ENCODE results near the gene LDLRAD3. TPM values are rescaled to one million over a fixed set of nuclear protein-coding genes. Genes with fewer than 3 reads are reported as not detected.
"Not testable (repeated sequence)": the region's sequence is repeated elsewhere in the genome, so short reads cannot be mapped to it uniquely, and the experiment has no call there.

The LDLRAD3 gene
- total RNA-seq, 1 experiment from 2014 or later, result 15.3 TPM

GRCh38 chr11:35909511-35910265, 34.2 kb upstream of the LDLRAD3 start:
- no peaks in the 10 kb centered on the region for H3K9me3 ChIP-seq (ENCODE audit: low read length)
- no peaks in the 10 kb centered on the region for H3K9me2 ChIP-seq (replicated peaks; ENCODE audit: low read length)
- ChIA-PET CTCF (no interaction called here), POLR2A (ENCODE audit: unreplicated experiment) (no interaction called here)
- H3K27me3 ChIP-seq (ENCODE audit: low read length), result no peaks in the 10 kb centered on the region
- intact Hi-C loops (cut with micrococcal nuclease), result no loop called here
- H3K4me1 ChIP-seq (ENCODE audit: insufficient read depth, low read length), result peaks cover 17% of the 10 kb centered on the region
- no peak for DNase-seq
- H2AFZ ChIP-seq (ENCODE audit: low read length), result no peak overlapping the region
- TF ChIP-seq CTCF (conservative IDR thresholded peaks at IDR 0.05; ENCODE audit: low read depth, low read length), result no peak
- TF ChIP-seq EZH2phosphoT487 (IDR thresholded peaks at IDR 0.05; ENCODE audit: borderline replicate concordance, low read length), result no peak
- TF ChIP-seq EZH2 (IDR thresholded peaks at IDR 0.05; ENCODE audit: low read length, unreplicated experiment), result no peak
- H3K27ac ChIP-seq (ENCODE audit: low read length), result no peak overlapping the region
- H4K20me1 ChIP-seq (ENCODE audit: low read length), result no peaks in the 10 kb centered on the region
- no TSS peak for BruUV-seq (replicated peaks)
- H3K4me3 ChIP-seq (ENCODE audit: low read length), result no peak overlapping the region
- no peaks in the 10 kb centered on the region for H3K36me3 ChIP-seq (ENCODE audit: low read depth, low read length)
- no peaks in the 10 kb centered on the region for H3K79me2 ChIP-seq (ENCODE audit: low read length)
- H3K9ac ChIP-seq (ENCODE audit: low read length), result no peak overlapping the region
- no peak overlapping the region for H3K4me2 ChIP-seq (ENCODE audit: low read length)
- H3F3A ChIP-seq (ENCODE audit: low read length, unreplicated experiment), result no peaks in the 10 kb centered on the region
- no peak for ATAC-seq

GRCh38 chr11:35911013-35911412, 32.8 kb upstream of the LDLRAD3 start:
- Histone ChIP-seq H3K27ac (ENCODE audit: low read length) (no peak overlapping the region), H3K79me2 (ENCODE audit: low read length) (no peaks in the 10 kb centered on the region), H3K36me3 (ENCODE audit: low read depth, low read length) (no peaks in the 10 kb centered on the region), H4K20me1 (ENCODE audit: low read length) (no peaks in the 10 kb centered on the region), H3K4me3 (ENCODE audit: low read length) (no peak overlapping the region), H3K27me3 (ENCODE audit: low read length) (no peaks in the 10 kb centered on the region), H3K9ac (ENCODE audit: low read length) (no peak overlapping the region), H3K9me2 (replicated peaks; ENCODE audit: low read length) (no peaks in the 10 kb centered on the region), H3F3A (ENCODE audit: low read length, unreplicated experiment) (no peaks in the 10 kb centered on the region), H3K9me3 (ENCODE audit: low read length) (no peaks in the 10 kb centered on the region), H3K4me2 (ENCODE audit: low read length) (no peak overlapping the region), H3K4me1 (ENCODE audit: insufficient read depth, low read length) (peaks cover 14% of the 10 kb centered on the region), H2AFZ (ENCODE audit: low read length) (no peak overlapping the region)
- ATAC-seq, result no peak
- no peak for TF ChIP-seq CTCF (conservative IDR thresholded peaks at IDR 0.05; ENCODE audit: low read depth, low read length)
- DNase-seq, result no peak
- ChIA-PET CTCF (no interaction called here), POLR2A (ENCODE audit: unreplicated experiment) (no interaction called here)
- intact Hi-C loops (cut with micrococcal nuclease), result no loop called here
- no TSS peak for BruUV-seq (replicated peaks)

- ATAC-seq (no peak), DNase-seq (no peak)
- no peaks in the 10 kb centered on the region for H3K27me3 ChIP-seq (ENCODE audit: low read length)
- no peak overlapping the region for H2AFZ ChIP-seq (ENCODE audit: low read length)
- no peaks in the 10 kb centered on the region for H4K20me1 ChIP-seq (ENCODE audit: low read length)
- H3K36me3 ChIP-seq (ENCODE audit: low read depth, low read length), result no peaks in the 10 kb centered on the region
- H3K4me3 ChIP-seq (ENCODE audit: low read length), result no peak overlapping the region
- POLR2A ChIA-PET (ENCODE audit: unreplicated experiment), result no interaction called here
- no peaks in the 10 kb centered on the region for H3K9me2 ChIP-seq (replicated peaks; ENCODE audit: low read length)
- H3K27ac ChIP-seq (ENCODE audit: low read length), result no peak overlapping the region
- H3K79me2 ChIP-seq (ENCODE audit: low read length), result no peaks in the 10 kb centered on the region
- peaks cover 13% of the 10 kb centered on the region for H3K4me1 ChIP-seq (ENCODE audit: insufficient read depth, low read length)
- intact Hi-C loops (cut with micrococcal nuclease), result no loop called here
- TF ChIP-seq EZH2 (IDR thresholded peaks at IDR 0.05; ENCODE audit: low read length, unreplicated experiment), result no peak
- no peak for TF ChIP-seq CTCF (conservative IDR thresholded peaks at IDR 0.05; ENCODE audit: low read depth, low read length)
- no peak for TF ChIP-seq EZH2phosphoT487 (IDR thresholded peaks at IDR 0.05; ENCODE audit: borderline replicate concordance, low read length)
- H3F3A ChIP-seq (ENCODE audit: low read length, unreplicated experiment), result no peaks in the 10 kb centered on the region
- BruUV-seq (replicated peaks), result no TSS peak
- CTCF ChIA-PET, result no interaction called here
- no peaks in the 10 kb centered on the region for H3K9me3 ChIP-seq (ENCODE audit: low read length)
- H3K4me2 ChIP-seq (ENCODE audit: low read length), result no peak overlapping the region
- H3K9ac ChIP-seq (ENCODE audit: low read length), result no peak overlapping the region
Observed at GRCh38 chr11:35911616-35912165, 32.2 kb upstream of the LDLRAD3 start.

- BruUV-seq (replicated peaks); H2AFZ ChIP-seq (ENCODE audit: low read length); H4K20me1 ChIP-seq (ENCODE audit: low read length); CTCF ChIA-PET; H3K4me3 ChIP-seq (ENCODE audit: low read length); H3K79me2 ChIP-seq (ENCODE audit: low read length); DNase-seq; H3K27me3 ChIP-seq (ENCODE audit: low read length); intact Hi-C loops (cut with micrococcal nuclease); H3K36me3 ChIP-seq (ENCODE audit: low read depth, low read length); POLR2A ChIA-PET (ENCODE audit: unreplicated experiment); H3F3A ChIP-seq (ENCODE audit: low read length, unreplicated experiment); H3K9me2 ChIP-seq (replicated peaks; ENCODE audit: low read length); H3K9ac ChIP-seq (ENCODE audit: low read length); H3K9me3 ChIP-seq (ENCODE audit: low read length); ATAC-seq; H3K27ac ChIP-seq (ENCODE audit: low read length); H3K4me2 ChIP-seq (ENCODE audit: low read length): not testable (repeated sequence)
- peaks cover 12% of the 10 kb centered on the region for H3K4me1 ChIP-seq (ENCODE audit: insufficient read depth, low read length)
Observed at GRCh38 chr11:35912436-35912835, 31.4 kb upstream of the LDLRAD3 start.

All from PC-3 (cell line).